NT2/D1 (cell line): Measurements from ENCODE around the gene FBXL13.

ENCODE experiments used
- DNase-seq: peaks from one replicate; pipeline ENCODE4 v3.0.0-alpha.2; 2011; ENCODE audit warnings: low read depth, low spot score
- H3K27me3 ChIP-seq: 2 replicates; pipeline ENCODE4 v1.6.0; 2011; ENCODE audit warnings: mild to moderate bottlenecking; ENCODE audit not compliant: insufficient read length, insufficient read depth
- H3K36me3 ChIP-seq: 2 replicates; pipeline ENCODE4 v1.6.1; 2011; ENCODE audit warnings: mild to moderate bottlenecking, low read length, mixed read lengths; ENCODE audit not compliant: insufficient read depth, insufficient read length
- H3K4me1 ChIP-seq: 2 replicates; pipeline ENCODE4 v1.5.1; 2011; ENCODE audit not compliant: insufficient read depth, insufficient read length
- H3K4me3 ChIP-seq: 2 replicates; pipeline ENCODE4 v1.5.1; 2011; ENCODE audit warnings: low read depth; ENCODE audit not compliant: insufficient read length
- H3K9ac ChIP-seq: 2 replicates; pipeline ENCODE4 v1.6.0; 2011; ENCODE audit warnings: low read depth; ENCODE audit not compliant: insufficient read length
- H3K9me3 ChIP-seq: 2 replicates; pipeline ENCODE4 v1.5.1; 2011; ENCODE audit warnings: mild to moderate bottlenecking, low read length; ENCODE audit not compliant: insufficient read depth
- SUZ12 ChIP-seq: IDR thresholded peaks from 2 replicates; pipeline ENCODE4 v1.6.1; 2011; ENCODE audit not compliant: insufficient read length, insufficient read depth; ENCODE audit errors: extremely low read depth
- YY1 ChIP-seq: IDR thresholded peaks from 2 replicates; pipeline ENCODE4 v1.6.1; 2011; ENCODE audit not compliant: insufficient read length, insufficient read depth
- ZNF274 ChIP-seq: IDR thresholded peaks from 2 replicates; pipeline ENCODE4 v1.6.1; 2011; ENCODE audit warnings: mild to moderate bottlenecking, low read depth, low read length

The FBXL13 gene

GRCh38 chr7:103074519-103075336 is at the start of gene FBXL13, which contains the start of gene ARMC10:
FBXL13 (minus strand) TSS chr7:103074796.
ARMC10 (plus strand) TSS chr7:103075140; CDS start chr7:103075273, 133 bp downstream.
- no peak for TF ChIP-seq SUZ12
- no peaks in the 10 kb centered on the region for H3K4me1 ChIP-seq
- H3K27me3 ChIP-seq, result no peaks in the 10 kb centered on the region
- H3K9ac ChIP-seq, result peak within 1 kb of the TSS; percentile 83
- peak; percentile 78 for DNase-seq
- H3K36me3 ChIP-seq, result no peaks in the 10 kb centered on the region
- peak within 1 kb of the TSS; percentile 80 for H3K4me3 ChIP-seq
- no peaks in the 10 kb centered on the region for H3K9me3 ChIP-seq

GRCh38 chr7:103123529-103123928 is 48.9 kb upstream of the FBXL13 start:
- Histone ChIP-seq H3K4me1 (no peaks in the 10 kb centered on the region), H3K9me3 (no peaks in the 10 kb centered on the region), H3K27me3 (no peaks in the 10 kb centered on the region), H3K9ac (no peak overlapping the region), H3K36me3 (peaks cover 29% of the 10 kb centered on the region), H3K4me3 (no peak overlapping the region)
- no peak for DNase-seq
- TF ChIP-seq ZNF274 (no peak), YY1 (no peak), SUZ12 (no peak)

GRCh38 chr7:103121641-103122040 is 47.0 kb upstream of the FBXL13 start:
- DNase-seq, result no peak
- no peaks in the 10 kb centered on the region for H3K27me3 ChIP-seq
- no peak overlapping the region for H3K4me3 ChIP-seq
- no peaks in the 10 kb centered on the region for H3K9me3 ChIP-seq
- H3K9ac ChIP-seq, result no peak overlapping the region
- TF ChIP-seq ZNF274, result no peak
- no peak for TF ChIP-seq YY1
- TF ChIP-seq SUZ12, result no peak
- no peaks in the 10 kb centered on the region for H3K4me1 ChIP-seq
- H3K36me3 ChIP-seq, result peaks cover 20% of the 10 kb centered on the region

- Histone ChIP-seq H3K27me3 (no peaks in the 10 kb centered on the region), H3K9ac (no peak overlapping the region), H3K36me3 (peaks cover 17% of the 10 kb centered on the region), H3K4me3 (no peak overlapping the region), H3K4me1 (no peaks in the 10 kb centered on the region), H3K9me3 (no peaks in the 10 kb centered on the region)
- DNase-seq, result no peak
- TF ChIP-seq YY1 (no peak), SUZ12 (no peak), ZNF274 (no peak)
Observed at GRCh38 chr7:103120362-103120761, 45.8 kb upstream of the FBXL13 start.

- Histone ChIP-seq H3K36me3 (peaks cover 17% of the 10 kb centered on the region), H3K27me3 (no peaks in the 10 kb centered on the region), H3K9ac (no peak overlapping the region), H3K9me3 (no peaks in the 10 kb centered on the region), H3K4me3 (no peak overlapping the region), H3K4me1 (no peaks in the 10 kb centered on the region)
- TF ChIP-seq SUZ12 (no peak), ZNF274 (no peak), YY1 (no peak)
- DNase-seq, result no peak
Observed at GRCh38 chr7:103119791-103120291, 45.2 kb upstream of the FBXL13 start.

GRCh38 chr7:103117465-103117864 is 42.9 kb upstream of the FBXL13 start:
- Histone ChIP-seq H3K9ac (no peak overlapping the region), H3K4me1 (no peaks in the 10 kb centered on the region), H3K36me3 (peaks cover 17% of the 10 kb centered on the region), H3K27me3 (no peaks in the 10 kb centered on the region), H3K9me3 (no peaks in the 10 kb centered on the region), H3K4me3 (no peak overlapping the region)
- no peak for DNase-seq
- TF ChIP-seq SUZ12, result no peak
- no peak for TF ChIP-seq YY1
- no peak for TF ChIP-seq ZNF274

GRCh38 chr7:103116991-103117390 is 42.4 kb upstream of the FBXL13 start:
- Histone ChIP-seq H3K9ac (no peak overlapping the region), H3K4me3 (no peak overlapping the region), H3K4me1 (no peaks in the 10 kb centered on the region), H3K36me3 (peaks cover 17% of the 10 kb centered on the region), H3K9me3 (no peaks in the 10 kb centered on the region), H3K27me3 (no peaks in the 10 kb centered on the region)
- no peak for TF ChIP-seq SUZ12
- no peak for TF ChIP-seq YY1
- no peak for TF ChIP-seq ZNF274
- no peak for DNase-seq
